HG03558 (cell line): ENCODE data around the gene NR2F2.

ENCODE experiments used
- ATAC-seq: cut with Tn5 transposase; IDR thresholded peaks from one replicate; pipeline ENCODE4 v1.9.1; 2021; ENCODE audit warnings: moderate number of reproducible peaks; ENCODE audit not compliant: unreplicated experiment; ENCODE audit errors: extremely low read depth

NR2F2 gene

GRCh38 chr15:96350934-96351724, 20.6 kb downstream of the NR2F2 start:
- ATAC-seq = no peak

DNA sequence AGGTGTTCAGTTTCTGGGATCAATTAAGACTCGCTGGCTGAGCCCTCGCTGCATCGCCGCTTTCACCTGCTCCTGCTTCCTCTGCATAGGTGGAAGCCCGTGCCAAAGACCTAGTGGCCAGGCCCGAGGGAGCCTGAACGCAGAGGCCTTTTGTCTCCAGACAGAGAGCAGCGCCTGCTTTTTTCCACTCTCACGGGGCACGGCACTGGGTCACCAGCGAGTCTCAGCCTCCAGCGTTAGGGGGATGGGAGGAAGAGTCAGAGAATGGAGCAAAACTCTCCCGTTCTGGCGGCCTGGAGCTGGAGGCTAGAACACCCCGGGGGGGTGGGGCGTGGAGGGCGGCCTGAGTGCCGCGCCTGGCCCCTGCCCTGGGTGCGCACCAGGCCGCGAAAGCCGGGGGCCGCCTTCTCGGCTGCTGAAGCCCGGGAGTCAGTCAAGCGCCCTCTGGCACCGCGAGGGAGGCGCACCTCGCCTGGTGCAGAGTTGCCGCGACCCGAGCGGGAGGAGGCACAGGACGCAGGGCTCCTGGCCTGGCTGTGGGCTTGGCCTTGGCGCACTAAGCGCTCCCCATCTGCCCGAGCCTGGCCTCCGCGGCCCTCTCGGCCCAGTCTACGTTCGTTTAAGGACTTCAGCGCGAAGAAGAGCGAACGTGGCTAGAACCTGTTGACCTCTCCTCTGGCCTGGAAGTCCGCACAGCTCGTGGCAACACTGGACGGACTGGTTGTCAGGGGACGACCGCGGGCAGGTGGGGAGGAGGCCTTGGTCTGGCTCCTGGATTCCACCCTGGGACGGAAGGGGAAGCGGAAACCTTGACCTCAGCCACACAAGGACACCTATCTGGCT, 21.5 kb downstream of the NR2F2 start:
- ATAC-seq = no peak

DNA sequence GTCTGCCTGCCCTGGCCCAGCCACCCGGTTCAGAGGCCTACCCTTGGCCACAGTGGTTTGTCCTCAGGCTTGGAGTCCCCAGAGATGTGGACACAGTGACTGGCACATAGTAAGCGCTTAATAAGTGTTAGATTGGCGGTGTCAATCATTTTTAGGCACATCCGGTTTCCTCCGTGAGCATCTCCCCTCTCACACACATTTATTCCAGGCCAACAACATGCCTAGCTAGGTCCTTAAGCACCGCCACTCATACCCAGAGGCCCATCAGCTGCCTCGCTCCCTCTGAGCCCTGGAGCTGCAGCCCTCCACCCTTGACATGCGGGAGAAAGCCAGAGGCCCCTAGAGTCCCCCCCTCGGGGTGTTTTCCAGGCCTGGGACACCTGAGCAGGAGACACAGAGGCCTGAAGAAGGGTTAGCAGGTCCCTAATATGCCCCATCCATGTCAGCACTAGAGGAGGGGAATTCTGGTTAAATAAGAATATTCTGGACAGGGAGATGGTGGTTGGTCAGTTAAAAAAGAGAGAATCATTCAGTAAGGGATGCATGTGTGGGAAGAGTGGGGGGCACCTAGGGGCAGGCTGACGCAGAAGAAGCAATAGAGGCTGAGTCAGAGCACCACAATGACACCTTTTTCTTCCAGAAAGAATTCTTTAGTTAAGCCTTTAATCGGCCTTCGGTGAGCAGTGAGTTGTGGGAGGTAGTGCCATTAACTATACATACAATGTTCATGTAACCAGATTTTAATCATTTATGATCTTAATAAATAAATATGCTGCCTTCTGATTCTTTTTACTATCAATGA, 22.3 kb downstream of the NR2F2 start:
- ATAC-seq = no peak

DNA sequence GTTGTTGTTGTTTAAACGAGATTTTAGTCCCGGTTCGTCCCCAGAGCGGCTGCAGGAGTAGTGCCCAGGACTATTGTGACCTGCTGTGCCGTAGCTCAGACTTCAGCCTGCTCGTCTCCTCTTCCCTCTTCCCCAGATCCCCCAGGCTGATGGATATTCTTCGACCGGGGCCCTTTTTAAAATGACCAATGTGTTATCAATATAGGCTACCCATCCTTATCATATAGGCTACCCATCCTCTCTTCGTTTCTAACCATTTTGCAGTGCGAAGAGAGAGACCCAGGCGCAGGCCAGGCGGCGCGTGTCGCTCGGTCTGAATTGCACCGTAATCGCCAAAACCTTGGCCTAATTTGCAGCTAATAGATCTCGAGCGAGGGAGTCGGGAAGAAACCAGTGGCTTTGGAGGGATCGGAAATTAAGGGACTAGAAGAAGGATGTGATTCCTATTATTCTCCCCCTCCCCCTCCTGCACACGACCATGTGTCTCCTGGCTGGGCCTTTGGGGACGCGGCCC, 23.0 kb downstream of the NR2F2 start:
- ATAC-seq = no peak

GRCh38 chr15:96353930-96354730, 23.6 kb downstream of the NR2F2 start:
- ATAC-seq = no peak

- ATAC-seq = no peak
Observed at GRCh38 chr15:96354731-96355567, 24.4 kb downstream of the NR2F2 start.

- no peak for ATAC-seq
Observed at GRCh38 chr15:96355568-96356187, 25.2 kb downstream of the NR2F2 start.

- ATAC-seq = peak; percentile 84
Observed at GRCh38 chr15:96356494-96357455, 26.3 kb downstream of the NR2F2 start.

DNA sequence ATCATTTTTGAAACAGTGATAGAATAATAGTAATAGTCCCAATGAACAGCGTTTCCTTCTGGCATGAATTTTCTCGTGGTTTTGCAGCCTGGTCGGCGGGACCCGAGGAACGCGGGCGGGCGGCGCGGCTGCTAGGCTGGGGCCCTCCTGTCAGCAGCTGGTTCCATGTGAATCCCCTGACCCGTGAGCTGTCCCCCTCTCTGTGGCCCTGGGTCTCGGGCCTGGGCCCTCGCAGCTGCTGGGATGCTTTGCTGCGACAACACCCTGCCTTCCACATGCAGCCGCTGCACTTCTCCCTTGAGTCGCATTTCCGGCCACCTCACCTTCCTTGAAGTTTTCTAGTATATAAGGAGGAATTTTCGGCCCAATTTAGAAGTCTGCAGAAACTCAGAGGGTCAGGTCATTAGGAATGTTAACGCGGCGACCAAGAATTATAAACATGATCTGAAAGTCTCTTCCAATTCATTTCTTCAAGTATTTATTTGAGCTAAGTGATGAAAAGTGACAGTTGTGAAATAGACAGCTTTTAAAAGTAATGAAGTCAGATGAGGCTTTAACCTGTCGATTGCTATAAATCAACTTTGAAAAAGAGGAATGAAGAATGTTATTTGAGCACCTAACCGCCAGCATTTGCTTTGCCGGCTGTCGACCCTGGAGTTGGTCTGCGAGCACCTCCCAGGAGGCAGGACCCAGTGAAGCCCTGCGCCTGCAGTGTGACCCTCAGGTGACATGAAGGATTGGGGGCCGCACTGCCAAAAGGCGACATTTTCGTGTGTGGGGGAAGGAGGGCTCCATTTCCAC, 27.7 kb downstream of the NR2F2 start:
- ATAC-seq = no peak

DNA sequence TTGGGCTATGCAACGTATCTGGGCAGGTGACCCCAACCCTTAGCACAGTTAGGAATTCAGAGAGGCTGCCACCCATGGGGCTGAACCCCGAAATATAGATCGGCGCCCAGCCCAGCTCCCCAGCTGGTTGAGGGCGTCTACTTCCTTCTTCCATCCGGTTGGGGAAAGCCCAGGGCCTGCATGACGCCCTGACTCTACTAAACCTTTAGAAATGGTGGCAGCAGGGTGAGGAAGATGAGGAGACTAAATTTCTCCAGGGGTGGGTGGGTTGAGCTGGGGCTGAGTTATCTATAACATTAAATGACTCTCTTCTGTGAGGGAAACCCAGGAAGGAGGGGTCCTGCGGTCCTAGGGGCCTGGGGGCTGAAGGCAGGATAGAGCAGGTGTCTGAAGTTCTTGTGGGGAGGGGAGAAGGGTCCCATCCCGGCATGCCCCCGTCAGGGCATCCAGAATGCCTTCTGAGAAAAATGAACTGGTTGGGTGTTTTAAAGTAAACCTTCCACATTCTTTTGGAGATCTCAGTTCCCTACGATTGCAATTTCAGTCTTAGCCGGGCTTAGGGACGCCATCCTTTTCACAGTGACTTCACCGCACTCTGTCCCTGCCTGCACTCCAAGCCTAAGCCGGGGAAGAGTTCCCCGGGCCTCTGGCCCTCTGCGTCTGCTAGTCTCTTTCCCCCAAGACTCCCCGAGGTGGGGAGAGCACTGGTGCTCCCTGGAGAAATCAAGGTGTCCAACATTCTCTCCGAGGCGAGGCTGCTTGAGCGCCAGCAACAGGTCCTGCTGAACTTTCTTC, 28.5 kb downstream of the NR2F2 start:
- ATAC-seq = no peak

DNA sequence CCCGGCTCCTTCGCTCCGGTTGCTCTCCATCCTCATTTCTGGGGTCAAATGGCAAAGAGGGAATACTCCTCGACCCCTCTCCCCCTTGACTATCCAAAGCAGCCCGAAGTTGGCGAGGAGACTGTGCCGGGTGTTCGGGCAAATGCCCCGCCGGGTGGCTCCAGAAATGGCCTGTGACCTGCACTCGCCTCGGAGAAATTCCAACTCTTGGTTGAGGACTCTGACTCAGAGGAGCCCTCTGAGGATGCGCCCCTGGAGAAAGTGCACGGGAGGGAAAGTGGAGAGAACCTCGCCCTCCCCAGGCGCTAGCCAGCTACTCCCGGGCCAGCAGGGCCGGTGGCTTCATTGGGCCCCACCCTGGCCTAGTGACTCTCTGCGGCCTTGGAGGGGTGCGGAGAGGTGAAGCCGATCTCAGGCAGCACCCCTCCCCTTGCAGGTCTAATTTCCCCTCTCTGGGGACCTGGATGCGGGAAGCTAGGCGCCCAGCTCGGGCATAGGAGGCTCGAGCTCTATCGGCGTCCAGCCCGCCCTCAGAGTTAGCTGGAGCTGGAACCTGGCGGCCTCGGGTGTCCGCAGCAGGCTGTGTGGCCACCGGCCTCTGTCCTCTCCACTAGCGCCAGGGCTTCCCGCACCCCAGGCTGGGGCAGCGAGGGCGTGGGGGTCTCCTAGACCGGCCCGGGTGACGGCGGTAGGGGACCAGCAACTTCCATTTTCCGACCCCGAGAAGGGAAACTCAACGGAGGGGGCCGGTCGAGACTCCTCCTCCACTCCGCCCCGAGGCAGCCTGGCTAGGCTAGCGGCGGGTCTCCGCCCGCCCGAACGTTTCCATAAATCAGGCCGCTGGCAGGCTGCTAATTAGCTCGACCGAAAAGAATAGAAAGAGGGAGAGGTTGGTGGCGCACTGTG, 29.4 kb downstream of the NR2F2 start:
- ATAC-seq = no peak

DNA sequence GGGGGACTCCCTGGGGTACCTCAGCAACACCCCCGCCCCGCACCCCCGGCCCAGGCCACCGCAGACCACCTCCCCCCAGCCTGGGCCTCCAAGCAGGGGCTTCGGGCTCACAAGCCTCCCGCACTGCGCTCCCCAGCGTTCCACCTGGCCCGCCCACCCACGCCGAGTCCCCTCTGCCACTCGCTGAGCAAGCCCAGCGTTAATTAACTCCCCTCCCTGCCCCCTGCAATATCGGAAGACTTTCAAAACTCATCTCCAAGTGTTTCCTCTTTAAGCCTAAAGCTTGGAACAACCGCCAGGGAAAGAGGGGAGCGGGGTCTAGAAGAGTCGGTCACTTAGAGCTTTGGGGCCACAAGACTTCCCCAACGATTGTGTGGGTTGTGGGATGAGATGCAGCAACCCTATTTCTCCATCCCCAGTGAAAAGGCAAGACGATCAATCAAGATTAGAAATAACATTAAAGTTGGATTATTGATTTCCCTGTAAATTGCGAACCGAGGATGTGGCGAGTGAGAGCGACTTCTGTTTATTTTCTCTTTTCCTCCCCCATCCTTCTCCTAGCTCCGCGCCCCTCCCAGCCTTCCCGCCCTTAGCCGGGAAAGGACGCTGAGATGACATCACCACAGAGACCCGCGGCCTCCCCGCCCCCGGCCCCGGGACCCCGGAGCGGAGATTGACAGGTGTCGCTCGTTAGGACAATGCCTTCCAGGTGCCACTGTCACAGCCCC, 30.2 kb downstream of the NR2F2 start:
- ATAC-seq = no peak

DNA sequence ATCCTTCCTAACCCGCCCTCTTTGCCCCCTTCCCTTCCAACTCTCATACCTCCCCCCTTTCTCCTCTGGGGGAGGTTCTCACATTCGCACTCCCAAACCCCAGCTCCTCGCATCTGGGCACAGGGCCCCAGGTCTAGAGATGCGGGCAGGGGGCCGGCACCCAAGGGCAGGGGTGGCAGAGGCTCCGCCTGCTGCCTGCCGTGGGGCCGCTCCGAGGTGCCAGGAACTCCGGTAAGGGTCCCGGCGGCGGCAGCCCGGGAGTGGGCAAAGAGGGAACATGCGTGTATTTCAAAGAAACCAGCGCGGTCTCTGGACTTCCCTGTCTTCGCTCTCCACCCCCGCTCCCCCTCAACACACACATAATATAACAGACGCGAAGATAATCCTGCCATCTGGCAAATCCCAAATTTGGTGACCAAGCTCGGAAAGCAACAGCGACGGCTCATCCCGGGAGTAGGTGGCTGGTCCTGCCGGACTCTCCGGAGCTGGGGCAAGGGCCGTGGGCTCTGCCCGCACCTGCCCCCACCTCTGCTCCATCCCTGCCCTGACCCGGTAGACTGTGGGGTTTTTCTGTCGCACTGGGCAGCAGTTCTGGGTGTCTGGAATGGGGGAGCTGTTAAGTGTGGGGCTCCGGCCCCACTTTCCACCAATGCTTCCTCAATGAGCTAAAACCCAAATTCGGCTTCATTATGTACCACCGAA, 31.0 kb downstream of the NR2F2 start:
- ATAC-seq = no peak
